Loucy (cell line): Measurements from ENCODE around the gene KRT13.

Experiments used
- H2AFZ ChIP-seq: fragments of 200-600 bp; sonication (generic); 2 replicates; pipeline ENCODE4 v1.6.0; 2016; ENCODE audit warnings: antibody characterized with exemption, mild to moderate bottlenecking, low read length, moderate library complexity
- H3F3A ChIP-seq: fragments of 200-600 bp; 2 replicates; pipeline ENCODE4 v1.6.0; 2016; ENCODE audit warnings: antibody characterized with exemption, low read depth, mild to moderate bottlenecking
- H3K27me3 ChIP-seq: fragments of 200-600 bp; sonication (generic); 2 replicates; pipeline ENCODE4 v1.6.1; 2014; ENCODE audit warnings: low read length, mild to moderate bottlenecking; ENCODE audit not compliant: insufficient read depth, poor library complexity, severe bottlenecking
- H3K36me3 ChIP-seq: fragments of 200-600 bp; sonication (generic); 2 replicates; pipeline ENCODE4 v1.6.1; 2016; ENCODE audit warnings: low read length; ENCODE audit not compliant: insufficient read depth
- H3K4me1 ChIP-seq: fragments of 200-600 bp; sonication (generic); 2 replicates; pipeline ENCODE4 v1.5.1; 2014; ENCODE audit warnings: low read length, mild to moderate bottlenecking; ENCODE audit not compliant: insufficient read depth, poor library complexity, severe bottlenecking
- H3K4me2 ChIP-seq: fragments of 200-600 bp; sonication (generic); 2 replicates; pipeline ENCODE4 v1.6.0; 2014; ENCODE audit warnings: antibody characterized with exemption, low read length, low read depth, mild to moderate bottlenecking; ENCODE audit not compliant: poor library complexity, severe bottlenecking
- H3K4me3 ChIP-seq: fragments of 200-600 bp; sonication (generic); 2 replicates; pipeline ENCODE4 v1.5.1; 2014; ENCODE audit warnings: low read length, mild to moderate bottlenecking, mixed read lengths; ENCODE audit not compliant: poor library complexity, severe bottlenecking
- H3K79me2 ChIP-seq: fragments of 200-600 bp; sonication (generic); 2 replicates; pipeline ENCODE4 v1.6.1; 2014; ENCODE audit warnings: low read length; ENCODE audit not compliant: insufficient read depth
- H3K9ac ChIP-seq: fragments of 200-600 bp; sonication (generic); 2 replicates; pipeline ENCODE4 v1.6.0; 2014; ENCODE audit warnings: mild to moderate bottlenecking, low read depth, low read length, moderate library complexity; ENCODE audit not compliant: poor library complexity, severe bottlenecking
- H3K9me2 ChIP-seq: fragments of 200-600 bp; sonication (generic); replicated peaks from 2 replicates; pipeline ENCODE4 v1.6.1; 2016; ENCODE audit warnings: low read depth, low read length, mixed read lengths
- H3K9me3 ChIP-seq: fragments of 200-600 bp; sonication (generic); 2 replicates; pipeline ENCODE4 v1.6.1; 2014; ENCODE audit warnings: mild to moderate bottlenecking, antibody characterized with exemption, low read length, low read depth; ENCODE audit not compliant: insufficient read depth
- H4K20me1 ChIP-seq: fragments of 200-600 bp; sonication (generic); 2 replicates; pipeline ENCODE4 v1.6.0; 2014; ENCODE audit warnings: antibody characterized with exemption, low read length, mild to moderate bottlenecking; ENCODE audit not compliant: insufficient read depth, poor library complexity, severe bottlenecking
- EZH2phosphoT487 ChIP-seq: fragments of 200-600 bp; IDR thresholded peaks from 2 replicates; pipeline ENCODE4 v1.6.1; 2018; ENCODE audit warnings: antibody characterized with exemption, mild to moderate bottlenecking, moderate library complexity, borderline replicate concordance
- TF ChIP-seq, protein P1 (sequence below): fragments of 200-600 bp; sonication (generic); conservative IDR thresholded peaks from 2 replicates; pipeline ENCODE4 v1.5.1; 2014; ENCODE audit warnings: mild to moderate bottlenecking, antibody characterized with exemption, low read length

KRT13 gene

GRCh38 chr17:41480581-41480980 is 24.8 kb downstream of the KRT13 start:
- no peaks in the 10 kb centered on the region for H3K36me3 ChIP-seq
- H3K9ac ChIP-seq = no peak overlapping the region
- H3K4me1 ChIP-seq = no peaks in the 10 kb centered on the region
- H2AFZ ChIP-seq = no peak overlapping the region
- H3K9me2 ChIP-seq = no peaks in the 10 kb centered on the region
- H3K4me2 ChIP-seq = no peak overlapping the region
- H3K4me3 ChIP-seq = no peak overlapping the region
- no peaks in the 10 kb centered on the region for H4K20me1 ChIP-seq
- H3F3A ChIP-seq = no peaks in the 10 kb centered on the region
- H3K79me2 ChIP-seq = no peaks in the 10 kb centered on the region
- TF ChIP-seq, protein P1, sequence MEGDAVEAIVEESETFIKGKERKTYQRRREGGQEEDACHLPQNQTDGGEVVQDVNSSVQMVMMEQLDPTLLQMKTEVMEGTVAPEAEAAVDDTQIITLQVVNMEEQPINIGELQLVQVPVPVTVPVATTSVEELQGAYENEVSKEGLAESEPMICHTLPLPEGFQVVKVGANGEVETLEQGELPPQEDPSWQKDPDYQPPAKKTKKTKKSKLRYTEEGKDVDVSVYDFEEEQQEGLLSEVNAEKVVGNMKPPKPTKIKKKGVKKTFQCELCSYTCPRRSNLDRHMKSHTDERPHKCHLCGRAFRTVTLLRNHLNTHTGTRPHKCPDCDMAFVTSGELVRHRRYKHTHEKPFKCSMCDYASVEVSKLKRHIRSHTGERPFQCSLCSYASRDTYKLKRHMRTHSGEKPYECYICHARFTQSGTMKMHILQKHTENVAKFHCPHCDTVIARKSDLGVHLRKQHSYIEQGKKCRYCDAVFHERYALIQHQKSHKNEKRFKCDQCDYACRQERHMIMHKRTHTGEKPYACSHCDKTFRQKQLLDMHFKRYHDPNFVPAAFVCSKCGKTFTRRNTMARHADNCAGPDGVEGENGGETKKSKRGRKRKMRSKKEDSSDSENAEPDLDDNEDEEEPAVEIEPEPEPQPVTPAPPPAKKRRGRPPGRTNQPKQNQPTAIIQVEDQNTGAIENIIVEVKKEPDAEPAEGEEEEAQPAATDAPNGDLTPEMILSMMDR = no peak
- no peak for TF ChIP-seq EZH2phosphoT487
- H3K27me3 ChIP-seq = no peaks in the 10 kb centered on the region
- H3K9me3 ChIP-seq = no peaks in the 10 kb centered on the region

DNA sequence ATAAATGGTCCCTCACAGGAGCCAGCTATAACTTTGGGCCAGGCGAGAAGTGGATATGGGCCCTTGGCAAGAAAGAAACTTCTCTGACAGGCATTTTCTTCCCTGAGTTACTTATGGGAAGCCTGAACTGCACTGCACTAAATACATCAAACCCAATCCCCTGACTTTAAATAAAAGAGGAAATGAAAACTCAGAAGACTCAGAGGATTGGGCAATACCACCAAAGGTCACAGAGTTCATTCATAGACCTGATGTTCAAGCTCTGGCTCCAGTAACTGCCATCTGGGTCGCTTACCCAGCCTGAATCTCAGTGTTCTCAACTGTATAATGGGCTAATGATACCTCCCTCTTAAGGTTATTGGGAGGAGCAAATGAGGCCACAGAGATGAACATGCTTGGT is 25.3 kb downstream of the KRT13 start:
- H4K20me1 ChIP-seq = no peaks in the 10 kb centered on the region
- TF ChIP-seq EZH2phosphoT487 = no peak
- TF ChIP-seq, protein P1 = no peak

DNA sequence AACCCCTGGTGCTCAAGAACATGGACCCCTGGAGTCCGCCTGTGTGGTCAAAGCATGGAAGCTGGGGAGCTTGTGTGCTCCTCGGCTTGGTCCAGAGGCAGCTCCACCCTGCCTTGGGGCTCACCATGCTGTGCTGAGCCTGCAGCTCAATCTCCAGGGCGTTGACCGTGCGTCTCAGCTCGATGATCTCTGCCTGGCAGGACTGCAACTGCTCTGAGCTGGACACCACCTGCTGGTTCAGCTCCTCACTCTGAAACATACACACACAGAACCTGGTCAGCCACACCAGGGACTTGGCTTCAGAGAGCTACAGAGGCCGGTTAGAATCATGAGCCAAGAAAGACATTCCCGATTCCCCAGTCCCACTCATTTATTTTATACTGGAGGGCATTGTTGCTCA is 27.2 kb downstream of the KRT13 start:
- H3F3A ChIP-seq = no peaks in the 10 kb centered on the region
- H3K4me1 ChIP-seq = no peaks in the 10 kb centered on the region
- no peak for TF ChIP-seq EZH2phosphoT487
- TF ChIP-seq, protein P1 = no peak

More for the DNA sequence above, 25.3 kb downstream of the KRT13 start:
- no peaks in the 10 kb centered on the region for H3K36me3 ChIP-seq
- H3K9me2 ChIP-seq = no peaks in the 10 kb centered on the region
- no peaks in the 10 kb centered on the region for H3K4me1 ChIP-seq
- no peak overlapping the region for H2AFZ ChIP-seq
- H3K79me2 ChIP-seq = no peaks in the 10 kb centered on the region
- H3K4me2 ChIP-seq = no peak overlapping the region
- no peaks in the 10 kb centered on the region for H3K9me3 ChIP-seq
- H3K27me3 ChIP-seq = no peaks in the 10 kb centered on the region
- H3K4me3 ChIP-seq = no peak overlapping the region
- no peak overlapping the region for H3K9ac ChIP-seq
- H3F3A ChIP-seq = no peaks in the 10 kb centered on the region

More for the DNA sequence above, 27.2 kb downstream of the KRT13 start:
- Histone ChIP-seq H3K79me2 (no peaks in the 10 kb centered on the region), H3K9me2 (no peaks in the 10 kb centered on the region), H2AFZ (no peak overlapping the region), H3K4me2 (no peak overlapping the region), H3K9ac (no peak overlapping the region), H4K20me1 (no peaks in the 10 kb centered on the region), H3K36me3 (no peaks in the 10 kb centered on the region), H3K27me3 (no peaks in the 10 kb centered on the region), H3K9me3 (no peaks in the 10 kb centered on the region), H3K4me3 (no peak overlapping the region)
